GM19397 (cell line): Measurements from ENCODE around the gene TFR2.
"Not testable (repeated sequence)": the region's sequence is repeated elsewhere in the genome, so short reads cannot be mapped to it uniquely, and the experiment has no call there.

Source experiments
- ATAC-seq: cut with Tn5 transposase; IDR thresholded peaks from one replicate; pipeline ENCODE4 v1.9.1; 2021; ENCODE audit warnings: mild to moderate bottlenecking, moderate library complexity; ENCODE audit not compliant: unreplicated experiment

The TFR2 gene

GRCh38 chr7:100678291-100678984 lies 37.1 kb upstream of the TFR2 start:
- ATAC-seq: no peak

GRCh38 chr7:100677308-100678267 lies 36.2 kb upstream of the TFR2 start:
- ATAC-seq: no peak

- no peak for ATAC-seq
These were observed 35.4 kb upstream of the TFR2 start for GRCh38 chr7:100676501-100677306.

GRCh38 chr7:100675581-100676350 lies 34.4 kb upstream of the TFR2 start:
- ATAC-seq: peak; percentile 33

GRCh38 chr7:100675105-100675451 lies 33.7 kb upstream of the TFR2 start:
- no peak for ATAC-seq

GRCh38 chr7:100674411-100675104 lies 33.2 kb upstream of the TFR2 start:
- no peak for ATAC-seq

GRCh38 chr7:100673942-100674410 lies 32.6 kb upstream of the TFR2 start:
- peak; percentile 4 for ATAC-seq

GRCh38 chr7:100673302-100673941 lies 32.1 kb upstream of the TFR2 start, which contains the start of gene GNB2:
Gene GNB2, plus strand, starts transcription at chr7:100673740. Its CDS starts 2,526 bp downstream, at chr7:100676266.
- peak; percentile 56 for ATAC-seq

GRCh38 chr7:100671353-100672327 lies 30.3 kb upstream of the TFR2 start:
- no peak for ATAC-seq

GRCh38 chr7:100670074-100670473 lies 28.7 kb upstream of the TFR2 start:
- ATAC-seq: no peak

GRCh38 chr7:100669106-100669505 lies 27.8 kb upstream of the TFR2 start:
- not testable (repeated sequence) for ATAC-seq

- ATAC-seq: no peak
These were observed 26.7 kb upstream of the TFR2 start for GRCh38 chr7:100668069-100668449.

GRCh38 chr7:100667331-100668068 lies 26.1 kb upstream of the TFR2 start:
- no peak for ATAC-seq

GRCh38 chr7:100665168-100665726 lies 23.9 kb upstream of the TFR2 start:
- ATAC-seq: no peak

- not testable (repeated sequence) for ATAC-seq
These were observed 20.9 kb upstream of the TFR2 start for GRCh38 chr7:100662194-100662776.

GRCh38 chr7:100655908-100656674 lies 14.7 kb upstream of the TFR2 start, which contains the start of gene ACTL6B:
Gene ACTL6B, minus strand, starts transcription at chr7:100656448. Its CDS starts 94 bp downstream, at chr7:100656354.
- ATAC-seq: no peak
